Activated gamma-delta T cell treated with Interleukin-2 at 50 U/mL for 16 hours (primary cell): ENCODE data around the gene RETREG1.
"Not testable (repeated sequence)": the region's sequence is repeated elsewhere in the genome, so short reads cannot be mapped to it uniquely, and the experiment has no call there.

Experiments used
- DNase-seq: peaks from one replicate; pipeline ENCODE4 v3.0.0-alpha.2; 2020

RETREG1 gene, protein sequence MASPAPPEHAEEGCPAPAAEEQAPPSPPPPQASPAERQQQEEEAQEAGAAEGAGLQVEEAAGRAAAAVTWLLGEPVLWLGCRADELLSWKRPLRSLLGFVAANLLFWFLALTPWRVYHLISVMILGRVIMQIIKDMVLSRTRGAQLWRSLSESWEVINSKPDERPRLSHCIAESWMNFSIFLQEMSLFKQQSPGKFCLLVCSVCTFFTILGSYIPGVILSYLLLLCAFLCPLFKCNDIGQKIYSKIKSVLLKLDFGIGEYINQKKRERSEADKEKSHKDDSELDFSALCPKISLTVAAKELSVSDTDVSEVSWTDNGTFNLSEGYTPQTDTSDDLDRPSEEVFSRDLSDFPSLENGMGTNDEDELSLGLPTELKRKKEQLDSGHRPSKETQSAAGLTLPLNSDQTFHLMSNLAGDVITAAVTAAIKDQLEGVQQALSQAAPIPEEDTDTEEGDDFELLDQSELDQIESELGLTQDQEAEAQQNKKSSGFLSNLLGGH

DNA sequence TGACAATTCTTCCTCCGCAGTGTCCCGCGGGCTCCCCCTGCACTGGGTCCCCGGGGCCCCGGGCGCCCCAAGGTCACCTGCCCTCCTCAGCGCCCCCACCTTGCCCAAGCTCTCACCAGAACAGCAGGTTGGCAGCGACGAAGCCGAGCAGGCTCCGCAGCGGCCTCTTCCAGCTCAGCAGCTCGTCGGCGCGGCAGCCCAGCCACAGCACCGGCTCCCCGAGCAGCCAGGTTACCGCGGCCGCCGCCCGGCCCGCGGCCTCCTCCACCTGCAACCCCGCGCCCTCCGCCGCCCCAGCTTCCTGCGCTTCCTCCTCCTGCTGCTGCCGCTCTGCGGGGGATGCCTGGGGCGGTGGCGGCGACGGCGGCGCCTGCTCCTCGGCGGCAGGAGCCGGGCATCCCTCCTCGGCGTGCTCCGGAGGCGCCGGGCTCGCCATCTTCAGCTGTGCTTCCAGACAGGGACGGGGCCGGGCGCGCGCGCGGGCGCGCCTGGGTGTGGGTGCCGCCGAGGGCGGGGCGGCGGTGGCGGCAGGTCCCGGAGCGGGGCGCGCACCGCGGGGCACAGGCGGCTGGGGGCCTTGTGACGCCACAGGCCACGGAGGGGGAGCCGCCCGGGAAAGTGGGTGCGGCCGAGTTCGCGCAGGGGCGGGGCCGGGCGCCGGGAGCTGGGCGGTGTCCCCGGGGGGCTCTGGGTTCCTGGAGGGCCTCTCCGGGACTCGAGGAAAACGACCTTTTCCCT is at the start of gene RETREG1:
Gene RETREG1 (minus strand): TSS at position 462 of the 738 bp plus-strand sequence. CDS start 26 bp downstream, at position 436.
- peak; percentile 75 for DNase-seq

DNA sequence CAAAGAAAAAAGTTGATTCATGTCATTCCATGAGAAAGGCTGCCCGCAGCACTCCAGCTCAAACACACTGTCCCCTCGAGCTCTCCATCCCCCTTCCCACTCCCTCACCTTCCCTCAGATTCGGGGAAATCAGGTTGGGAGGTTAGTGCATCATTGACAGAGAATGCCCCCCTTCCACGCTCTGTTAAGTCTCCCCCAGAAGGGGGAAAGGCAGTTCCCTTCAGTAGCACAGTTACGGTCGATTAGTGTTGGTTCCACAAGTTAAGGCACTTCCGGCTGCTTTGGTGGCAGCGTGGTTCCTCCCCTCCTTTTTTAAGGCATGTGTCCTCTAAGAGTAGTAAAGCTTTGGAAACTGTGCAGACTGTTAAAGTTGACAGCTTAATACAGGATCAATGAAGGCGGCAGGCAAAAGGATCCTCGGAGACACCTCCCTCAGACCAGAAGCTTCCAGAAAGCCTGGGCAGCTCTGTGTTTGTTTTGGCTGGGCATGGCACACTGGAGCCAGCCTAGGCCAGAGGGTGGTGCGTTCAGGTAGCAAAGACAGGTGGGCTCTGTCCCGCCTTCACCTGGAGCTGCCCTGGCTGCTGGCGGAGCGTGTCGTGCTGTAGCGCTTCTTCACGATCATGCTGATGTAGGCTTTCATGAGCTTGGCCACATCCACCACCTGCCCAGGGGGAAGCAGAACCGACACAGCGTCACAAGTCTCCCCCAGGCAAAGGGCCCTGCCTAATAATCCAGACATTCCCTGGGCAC is 49.5 kb upstream of the RETREG1 start:
- no peak for DNase-seq

DNA sequence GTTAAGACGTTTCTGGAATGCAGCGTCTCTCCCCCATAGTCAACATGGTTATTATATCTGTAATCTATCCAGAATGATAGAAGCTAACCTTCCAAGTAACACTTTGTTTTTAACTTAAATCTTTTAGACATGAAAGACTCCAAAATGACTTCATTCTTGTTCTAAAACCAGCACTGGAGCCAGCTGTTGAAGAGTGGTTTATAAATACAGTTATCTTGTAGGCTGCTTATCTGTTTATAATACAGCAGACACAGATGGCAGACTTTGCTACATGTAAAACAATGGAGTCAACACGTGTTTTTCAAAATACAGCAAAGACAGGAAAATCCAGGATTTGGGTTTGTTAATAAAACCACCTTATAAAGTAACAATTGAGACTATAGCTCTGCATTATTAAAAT is 48.8 kb upstream of the RETREG1 start:
- DNase-seq = no peak

DNA sequence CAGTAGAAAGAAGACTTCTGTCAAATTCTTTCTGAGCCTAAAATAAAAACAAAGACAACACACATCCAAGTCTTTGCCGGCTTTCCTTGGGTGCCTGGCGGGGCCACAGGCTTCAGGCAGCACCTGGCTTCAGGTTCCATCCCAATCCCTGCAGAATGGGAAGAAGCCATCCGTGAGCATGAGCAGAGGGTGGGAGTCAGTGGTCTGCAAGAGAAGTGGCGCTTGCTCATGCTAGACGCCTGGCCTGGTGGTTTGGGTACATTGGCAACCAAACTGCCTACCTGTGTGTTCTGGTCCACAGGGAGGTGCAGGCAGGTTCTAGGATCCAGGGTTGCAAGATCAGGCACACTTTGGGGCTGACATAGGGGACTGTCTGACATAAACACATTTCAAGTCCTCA is 47.6 kb upstream of the RETREG1 start:
- DNase-seq = no peak

DNA sequence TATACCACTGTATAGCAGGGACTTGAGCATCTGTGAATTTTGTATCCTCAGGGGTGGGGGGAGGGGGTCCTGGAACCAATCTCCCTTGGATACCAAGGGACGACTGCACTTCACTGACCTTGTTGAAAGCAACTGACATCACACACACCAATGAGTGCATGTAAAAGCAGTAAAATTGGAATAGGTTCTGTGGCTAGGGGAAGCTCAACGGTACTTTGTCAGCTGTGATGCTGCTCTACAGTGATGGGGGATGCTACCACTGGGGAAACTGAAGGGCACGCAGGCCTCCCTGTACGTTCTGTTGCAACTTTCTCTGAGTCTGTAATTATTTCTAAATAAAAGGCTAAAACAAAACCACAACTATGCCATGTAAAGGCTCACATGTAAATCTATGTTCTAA is 47.0 kb upstream of the RETREG1 start:
- DNase-seq = no peak

DNA sequence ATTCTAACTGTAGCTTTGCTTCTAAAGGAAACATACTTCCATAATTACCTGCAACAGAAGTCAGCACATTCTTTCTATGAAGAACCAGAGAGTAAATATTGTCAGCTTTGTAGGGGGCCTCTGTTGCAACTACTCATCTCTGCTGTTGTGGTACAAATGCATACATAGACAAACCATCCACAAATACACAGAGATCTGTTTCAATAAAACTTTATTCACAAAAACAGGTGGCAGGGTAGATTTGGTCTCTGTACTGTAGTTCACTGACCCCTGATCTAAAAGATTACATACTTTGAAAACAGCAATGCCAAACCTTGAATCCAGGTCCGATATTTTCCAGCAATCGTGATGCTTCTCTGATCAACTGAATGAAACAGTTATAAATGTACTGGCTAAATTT is 44.9 kb upstream of the RETREG1 start:
- no peak for DNase-seq

DNA sequence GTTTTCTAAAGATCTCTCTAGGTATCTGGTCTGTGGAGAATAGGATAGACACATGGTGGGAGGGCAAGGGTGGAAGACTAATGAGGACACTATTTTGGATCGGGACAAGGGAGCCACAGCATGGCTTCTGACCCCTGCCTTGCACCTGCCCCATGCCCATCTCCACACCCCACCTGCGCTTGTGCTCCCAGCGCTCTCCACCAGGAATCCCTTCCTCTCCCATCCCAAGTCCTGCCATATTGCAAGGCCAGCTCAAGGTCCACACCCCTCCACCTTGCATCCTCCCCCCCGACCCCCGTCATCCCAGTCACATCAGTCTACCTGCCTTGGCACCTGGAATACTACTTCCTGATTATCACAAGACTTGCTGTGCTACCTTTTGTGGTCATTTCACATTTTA is 44.2 kb upstream of the RETREG1 start:
- DNase-seq = no peak

DNA sequence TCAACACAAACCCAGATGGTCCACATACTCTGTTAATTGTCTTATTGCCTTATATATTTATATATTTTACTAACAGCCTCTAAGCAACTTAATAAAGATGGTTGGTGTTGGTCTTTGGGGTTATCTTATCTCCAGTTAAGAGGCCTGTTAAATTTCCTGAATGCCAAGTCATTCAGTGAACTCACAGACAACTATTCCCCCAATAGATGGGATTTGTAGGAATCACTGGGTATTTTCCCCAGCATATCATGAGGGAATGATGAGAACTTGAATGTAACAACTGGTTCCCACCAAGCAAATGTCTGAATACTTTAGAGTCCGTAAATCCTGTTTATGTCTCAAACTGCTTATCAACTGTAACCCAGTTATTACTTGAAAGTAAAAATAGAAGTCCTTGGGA is 42.7 kb upstream of the RETREG1 start:
- DNase-seq = no peak

DNA sequence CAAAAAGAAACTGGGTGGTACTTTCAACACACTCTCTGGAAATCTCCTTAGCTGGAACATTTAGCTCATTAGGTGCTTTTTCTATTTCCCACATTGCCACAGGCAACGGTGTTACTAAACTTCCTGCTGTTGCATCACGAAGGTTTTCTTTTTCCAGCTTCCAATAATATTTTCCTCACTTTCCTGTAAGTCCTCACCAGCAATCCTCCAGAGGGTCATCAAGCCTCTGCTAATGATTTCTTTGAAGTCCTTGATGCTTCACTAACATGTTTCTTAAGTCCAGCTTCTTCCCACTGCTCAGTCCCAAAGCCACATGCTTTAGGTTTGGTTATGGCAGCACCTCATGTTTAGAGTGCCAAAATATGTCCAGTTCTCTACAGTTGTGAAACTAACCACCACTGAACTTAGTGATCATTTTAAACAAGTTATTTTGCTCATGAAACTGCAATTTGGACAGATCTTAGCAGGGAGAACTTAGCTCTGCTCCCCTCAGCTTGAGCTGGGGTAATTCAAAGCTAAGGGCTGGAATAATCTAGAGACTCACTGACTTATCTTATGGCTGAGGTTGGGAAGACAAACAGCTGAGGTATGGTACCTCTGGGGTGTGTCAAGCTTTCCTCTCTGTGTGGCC is 39.9 kb upstream of the RETREG1 start:
- no peak for DNase-seq

DNA sequence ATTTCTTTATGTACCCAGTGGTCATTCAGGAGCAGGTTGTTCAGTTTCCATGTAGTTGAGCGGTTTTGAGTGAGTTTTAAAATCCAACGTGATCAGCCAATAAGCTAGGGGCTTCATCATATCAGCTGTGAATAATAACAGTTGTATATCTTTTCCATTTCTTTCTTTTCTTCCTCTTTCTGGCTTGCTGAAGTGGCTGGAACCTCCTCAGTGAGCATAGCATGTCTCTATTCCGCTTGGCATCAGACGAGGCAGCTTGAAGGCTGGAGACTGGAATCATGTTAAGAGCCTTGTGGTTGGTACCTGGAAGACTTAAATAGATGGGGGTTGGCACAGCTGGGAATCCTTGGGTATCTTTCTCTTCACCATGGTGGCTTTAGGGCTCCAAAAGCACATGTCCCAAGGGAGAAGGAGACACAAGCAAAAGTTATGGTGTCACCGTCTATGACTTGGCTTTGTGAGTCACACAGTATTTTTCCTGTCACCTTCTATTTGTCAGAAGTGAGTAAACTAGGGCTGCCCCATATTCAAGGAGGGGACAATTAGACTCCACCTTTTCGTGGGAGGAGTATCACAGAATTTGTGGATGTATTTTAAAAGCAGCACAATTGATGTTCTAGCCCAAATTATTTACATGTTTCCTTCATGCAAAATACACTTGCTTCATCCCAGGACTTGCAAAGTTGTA is 38.0 kb upstream of the RETREG1 start:
- DNase-seq = no peak

DNA sequence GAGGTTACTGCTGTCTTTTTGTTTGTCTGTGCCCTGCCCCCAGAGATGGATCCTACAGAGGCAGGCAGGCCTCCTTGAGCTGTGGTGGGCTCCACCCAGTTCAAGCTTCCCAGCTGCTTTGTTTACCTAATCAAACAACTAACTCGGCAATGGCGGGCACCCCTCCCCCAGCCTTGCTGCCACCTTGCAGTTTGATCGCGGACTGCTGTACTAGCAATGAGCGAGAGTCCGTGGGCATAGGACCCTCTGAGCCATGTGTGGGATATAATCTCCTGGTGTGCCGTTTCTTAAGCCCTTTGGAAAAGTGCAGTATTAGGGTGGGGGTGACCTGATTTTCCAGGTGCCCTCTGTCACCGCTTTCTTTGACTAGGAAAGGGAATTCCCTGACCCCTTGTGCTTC is 31.9 kb upstream of the RETREG1 start:
- not testable (repeated sequence) for DNase-seq

DNA sequence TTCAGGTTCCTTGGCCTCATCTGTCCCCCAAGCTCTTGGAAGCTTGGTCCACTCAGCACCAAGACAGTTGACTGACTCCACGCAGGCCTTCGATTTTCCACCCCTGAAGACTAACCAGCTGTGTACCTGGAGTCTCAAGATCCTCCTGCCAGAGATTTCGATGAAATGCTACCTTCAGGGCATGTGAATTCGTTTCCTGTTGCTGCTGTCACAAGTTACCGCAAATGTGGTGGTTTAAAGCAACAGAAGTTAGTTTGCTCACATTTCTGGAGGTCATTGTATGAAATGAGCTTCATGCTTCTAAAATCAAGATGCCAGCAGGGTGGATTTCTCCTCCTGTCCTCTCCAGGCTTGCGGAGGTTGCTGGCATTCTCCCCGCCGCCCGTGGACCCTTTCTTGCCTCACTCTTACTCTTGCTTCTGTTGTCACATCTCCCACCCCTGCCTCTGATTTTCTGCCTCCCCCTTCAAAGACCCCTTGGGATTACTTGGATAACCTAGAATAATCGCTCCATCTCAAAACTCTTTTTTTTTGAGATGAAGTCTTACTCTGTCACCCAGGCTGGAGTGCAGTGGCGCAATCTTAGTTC is 27.6 kb upstream of the RETREG1 start:
- no peak for DNase-seq

DNA sequence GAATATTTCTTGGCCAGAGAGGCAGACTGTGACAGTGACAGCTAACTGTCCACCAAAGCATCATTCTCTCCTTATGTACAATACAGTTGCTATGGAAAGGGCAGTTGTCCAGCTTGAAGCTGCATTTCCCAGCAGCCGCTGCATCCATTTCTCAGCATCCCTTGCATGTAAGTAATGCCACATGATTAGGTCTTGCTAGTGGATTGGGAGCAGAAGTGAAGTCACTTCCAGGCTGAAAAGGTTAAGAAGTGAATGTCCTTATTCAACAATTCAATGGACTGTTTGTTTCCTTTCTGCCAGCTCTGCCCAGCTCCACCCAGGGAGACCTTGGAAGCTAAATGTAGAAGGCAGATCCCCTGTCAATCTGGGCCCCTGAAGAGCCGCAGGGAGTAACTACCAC is 26.1 kb upstream of the RETREG1 start:
- no peak for DNase-seq

DNA sequence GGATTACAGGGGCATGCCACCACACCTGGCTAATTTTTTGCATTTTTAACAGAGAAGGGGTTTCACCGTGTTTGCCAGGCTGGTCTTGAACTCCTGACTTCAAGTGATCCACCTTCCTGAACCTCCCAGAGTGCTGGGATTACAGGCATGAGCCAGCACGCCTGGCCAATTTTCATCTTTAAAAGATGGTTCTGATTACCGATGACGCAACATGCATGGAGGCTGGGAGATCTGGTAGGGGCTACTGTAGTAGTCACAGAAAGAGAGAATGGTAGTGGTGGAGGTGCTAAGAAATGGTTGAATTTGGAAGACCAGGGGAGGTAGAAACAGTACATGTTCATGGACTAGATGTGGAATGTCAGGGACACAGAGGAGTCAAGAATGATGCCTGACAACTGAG is 22.4 kb upstream of the RETREG1 start:
- DNase-seq = no peak

DNA sequence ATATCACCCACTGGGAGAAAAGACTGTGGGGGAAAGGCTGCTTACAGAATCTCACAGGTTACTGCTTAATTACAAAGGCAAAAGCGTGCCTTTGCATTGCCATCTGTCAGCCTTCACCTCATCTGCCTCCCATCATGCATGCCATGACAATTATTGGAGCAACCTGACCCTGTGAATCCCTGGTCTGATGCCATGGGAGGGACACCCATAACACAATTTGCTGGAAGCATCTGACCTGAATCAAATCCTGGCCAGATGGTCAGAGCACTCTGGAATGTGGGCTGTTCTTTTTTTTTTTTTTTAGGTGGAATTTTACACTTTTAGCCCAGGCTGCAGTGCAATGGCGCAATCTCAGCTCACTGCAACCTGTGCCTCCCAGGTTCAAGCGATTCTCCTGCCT is 11.6 kb upstream of the RETREG1 start:
- DNase-seq = no peak

DNA sequence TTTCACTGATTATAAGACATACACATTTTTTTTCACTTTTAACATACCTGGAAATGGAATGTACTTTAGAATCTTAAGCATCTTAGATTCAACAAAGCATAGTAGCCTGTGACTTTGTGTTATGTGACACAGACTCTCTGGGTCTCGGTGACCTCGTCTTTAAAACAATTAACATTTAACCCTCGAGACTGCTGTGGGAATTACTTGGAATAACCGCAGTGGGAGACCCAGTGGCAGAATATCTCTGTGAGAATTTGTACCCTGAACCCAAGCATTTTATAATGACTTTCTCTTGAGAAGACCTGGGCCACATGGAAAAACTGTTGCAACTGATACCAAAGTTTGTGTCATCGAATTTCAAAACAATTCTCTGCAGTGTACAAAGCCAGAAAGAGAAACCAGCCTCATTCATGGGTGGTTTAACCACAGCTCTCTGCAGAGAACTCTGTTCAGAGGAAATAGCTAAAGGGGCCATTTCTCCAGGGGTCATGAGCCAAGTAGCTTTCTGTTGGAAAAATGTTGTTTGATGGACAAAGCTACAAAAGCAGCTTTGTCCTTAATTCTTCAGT is 10.0 kb upstream of the RETREG1 start:
- DNase-seq = no peak

DNA sequence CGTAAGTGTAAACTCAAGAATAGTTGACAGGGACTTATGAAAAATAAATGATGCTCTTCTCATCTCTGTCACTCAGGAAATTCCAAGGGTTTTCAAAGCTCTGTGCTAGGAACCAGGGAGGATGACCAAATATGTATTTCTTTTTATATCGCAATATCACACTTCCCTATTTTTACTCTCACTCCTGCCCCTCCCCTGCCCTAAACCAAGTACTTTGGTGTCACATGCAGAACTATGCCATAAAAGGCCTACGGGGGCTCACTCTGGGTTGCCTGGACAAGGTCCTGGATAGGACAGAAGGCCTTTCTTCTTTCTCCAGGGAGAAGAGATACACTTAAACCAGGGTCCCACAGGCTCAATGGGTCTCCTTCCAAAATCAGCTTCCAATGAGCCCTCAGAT is 8.3 kb upstream of the RETREG1 start:
- no peak for DNase-seq

DNA sequence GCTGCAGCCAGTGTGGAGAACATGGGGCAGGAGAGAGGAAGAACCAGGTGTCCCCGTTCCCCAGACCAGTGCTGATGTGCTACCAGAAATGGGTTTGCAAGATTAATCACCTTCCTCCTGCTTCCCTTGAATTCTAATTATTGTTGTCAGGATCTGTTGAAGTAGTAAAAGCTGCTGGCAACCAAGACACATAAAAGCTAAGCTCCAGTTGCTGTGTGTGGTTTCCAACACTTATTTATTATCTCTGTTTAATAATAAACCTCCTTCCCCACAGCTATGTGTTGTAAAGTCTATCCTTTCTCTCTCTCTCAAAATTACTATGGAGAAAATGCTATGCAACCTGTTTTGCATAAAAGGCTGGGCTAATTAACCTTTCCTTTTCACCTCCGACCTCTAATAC is 2.3 kb upstream of the RETREG1 start:
- no peak for DNase-seq

DNA sequence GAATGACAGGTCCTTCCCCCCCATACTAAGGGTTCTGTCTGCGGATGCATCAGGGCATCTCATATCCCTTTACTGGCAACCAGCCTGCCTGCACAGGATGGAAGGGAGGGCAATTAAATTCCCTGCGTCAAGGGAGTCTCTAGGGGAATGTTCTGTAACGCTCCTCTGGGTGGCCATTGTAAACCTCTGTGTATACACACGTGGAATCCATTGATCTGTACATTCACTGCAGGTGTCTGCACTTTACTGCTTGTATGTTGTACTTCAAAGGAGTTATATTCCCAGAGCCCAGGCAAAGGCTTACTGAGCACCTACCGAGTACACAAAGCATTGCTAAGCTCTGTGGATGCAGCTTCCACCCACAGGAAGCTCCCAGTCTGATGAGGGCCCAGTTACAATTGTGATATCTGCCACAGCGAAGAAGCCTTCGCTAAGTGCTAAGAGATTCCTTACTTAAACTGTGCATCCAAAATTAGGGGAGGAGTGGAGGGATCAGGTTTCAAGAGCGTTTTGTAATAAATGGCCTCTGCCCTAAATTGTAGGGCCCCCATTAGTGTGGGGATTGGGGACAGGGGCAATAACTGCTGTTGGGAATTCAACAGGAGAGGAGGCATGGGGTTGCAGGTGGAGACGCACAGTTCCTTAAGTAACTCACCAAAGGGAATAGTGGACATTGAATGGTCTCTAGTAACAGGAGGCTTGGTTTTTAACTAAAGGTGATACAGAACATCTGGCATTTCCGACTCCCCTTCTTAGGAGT is 1.5 kb upstream of the RETREG1 start:
- DNase-seq = no peak

DNA sequence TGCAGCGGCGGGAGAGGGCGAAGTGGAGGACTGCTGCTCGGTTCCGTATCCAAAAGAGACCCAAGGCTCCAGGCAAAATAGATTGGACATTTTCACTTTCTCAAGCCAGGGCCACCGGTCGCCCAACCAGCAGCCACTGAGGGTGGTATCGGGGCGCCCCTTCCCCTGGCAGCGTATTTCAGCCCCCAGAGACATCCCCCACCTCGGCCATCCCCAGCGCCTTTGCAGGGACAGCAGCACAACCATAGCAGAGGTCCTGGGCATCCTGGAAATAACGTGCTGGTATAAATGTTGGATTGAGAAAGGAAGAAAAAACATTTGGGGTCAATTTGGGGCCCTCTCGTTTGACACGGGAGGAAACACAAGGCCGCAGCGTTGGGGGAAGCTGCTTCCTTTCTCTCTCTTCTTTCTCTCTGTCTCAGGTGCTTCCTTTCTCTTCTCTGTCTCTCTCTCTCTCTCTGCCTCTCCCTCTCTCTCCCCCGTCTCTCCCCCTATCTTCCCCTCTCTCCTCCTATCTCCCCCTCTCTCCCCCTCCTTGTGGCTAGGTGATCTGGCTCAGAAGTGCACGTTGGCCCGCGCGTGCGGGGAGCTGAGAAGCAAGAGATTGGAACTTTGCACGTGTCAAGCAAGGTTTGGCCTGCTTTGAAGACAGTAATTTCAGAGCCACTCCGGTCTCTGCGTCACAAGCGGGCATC is 624 bp upstream of the RETREG1 start:
- peak; percentile 39 for DNase-seq
